ENCODE data around the gene CHMP5. TPM values are rescaled to one million over a fixed set of nuclear protein-coding genes. Genes with fewer than 3 reads are reported as not detected.

Gene CHMP5
- total RNA-seq, 4 donors from 2014 or later: 43.7 to 60.3 (median 50.7) TPM

Other genes starting within 250 kb of the CHMP5 start
- gene DNAJA1, start 239.8 kb upstream of the CHMP5 start, total RNA-seq: 10 to 100 TPM; 41.4 to 73.0 (median 58.5) TPM
- gene SMU1, start 188.4 kb upstream of the CHMP5 start, total RNA-seq: 10 to 100 TPM; 14.3 to 18.5 (median 16.7) TPM
- 10 to 100 TPM; 45.1 to 68.7 (median 53.5) TPM for gene B4GALT1, start 97.7 kb upstream of the CHMP5 start, total RNA-seq
- not detected for gene SPINK4, start 24.9 kb upstream of the CHMP5 start, total RNA-seq
- 100 to 1,000 TPM in 1 of 4 donors, 10 to 100 TPM in 3; 63.6 to 140 (median 70.8) TPM for gene BAG1, start 341 bp upstream of the CHMP5 start, total RNA-seq
- gene NFX1, start 25.5 kb downstream of the CHMP5 start, total RNA-seq: 10 to 100 TPM; 42.0 to 91.4 (median 46.0) TPM
- 10 to 100 TPM in 2 of 4 donors, 1 to 10 TPM in 2; 2.1 to 66.5 (median 13.1) TPM for gene AQP7, start 137.5 kb downstream of the CHMP5 start, total RNA-seq
- 1,000 to 10,000 TPM; 1,277 to 1,951 (median 1,548) TPM for gene AQP3, start 182.5 kb downstream of the CHMP5 start, total RNA-seq
- 10 to 100 TPM; 40.4 to 50.4 (median 44.1) TPM for gene NOL6, start 208.9 kb downstream of the CHMP5 start, total RNA-seq

All from suprapubic skin (tissue), 4 donors.